NCI-H2196 treated with DMSO at 0.1 percent for 48 hours (cell line): Measurements from ENCODE around the gene KLF14.
"Not testable (repeated sequence)": the region's sequence is repeated elsewhere in the genome, so short reads cannot be mapped to it uniquely, and the experiment has no call there.

Experiments used
- DNase-seq: peaks from one replicate; lab custom pipeline; 2025; ENCODE audit not compliant: unreplicated experiment; lab: John Stamatoyannopoulos, UW

The KLF14 gene

DNA sequence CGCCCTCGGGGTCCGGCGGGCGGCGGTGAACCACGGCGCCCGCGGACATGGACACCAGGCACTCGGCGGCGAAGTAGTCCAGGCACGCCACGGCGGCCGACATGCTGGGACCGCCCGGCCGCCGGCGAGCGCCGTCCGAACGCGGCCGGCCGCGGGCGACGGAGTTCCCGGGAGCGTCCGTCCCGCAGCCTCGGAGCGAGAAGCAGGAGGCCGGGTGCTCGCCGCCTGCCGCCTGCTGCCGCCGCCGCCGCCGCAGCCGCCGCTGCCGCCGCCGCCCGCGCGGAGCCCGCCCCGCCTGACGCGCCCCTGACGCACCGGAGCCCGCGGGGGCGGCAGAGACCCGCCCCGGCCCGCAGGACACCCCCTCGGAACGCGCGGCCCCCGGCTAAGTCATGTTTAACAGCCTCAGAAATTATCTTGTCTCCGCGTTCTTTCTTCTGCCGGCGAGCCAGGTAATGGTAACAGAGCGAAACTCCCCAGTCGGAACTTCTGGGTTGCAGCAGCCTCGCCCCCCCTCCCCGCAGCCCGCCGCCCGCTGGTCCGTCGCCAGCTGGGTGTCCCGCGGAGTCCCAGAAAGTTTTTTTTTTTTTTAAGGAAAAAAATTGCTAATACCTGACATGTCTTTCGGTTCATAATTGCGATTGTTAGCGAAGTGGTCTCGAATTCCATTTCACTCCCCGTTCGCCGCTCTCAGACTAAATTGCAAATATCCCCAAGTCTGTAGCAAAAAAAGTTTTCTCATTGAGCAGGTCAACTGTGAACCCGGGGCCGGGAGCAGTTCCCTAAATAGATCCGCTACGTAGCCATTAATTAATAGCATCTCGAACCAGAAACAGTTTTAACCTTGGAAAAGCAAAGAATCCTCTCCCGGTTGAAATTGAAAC, at the start of gene KLF14:
Gene KLF14, minus strand, starts transcription at position 277 of the 884 bp plus-strand sequence. Its CDS starts 174 bp downstream, at position 103.
- no peak for DNase-seq

DNA sequence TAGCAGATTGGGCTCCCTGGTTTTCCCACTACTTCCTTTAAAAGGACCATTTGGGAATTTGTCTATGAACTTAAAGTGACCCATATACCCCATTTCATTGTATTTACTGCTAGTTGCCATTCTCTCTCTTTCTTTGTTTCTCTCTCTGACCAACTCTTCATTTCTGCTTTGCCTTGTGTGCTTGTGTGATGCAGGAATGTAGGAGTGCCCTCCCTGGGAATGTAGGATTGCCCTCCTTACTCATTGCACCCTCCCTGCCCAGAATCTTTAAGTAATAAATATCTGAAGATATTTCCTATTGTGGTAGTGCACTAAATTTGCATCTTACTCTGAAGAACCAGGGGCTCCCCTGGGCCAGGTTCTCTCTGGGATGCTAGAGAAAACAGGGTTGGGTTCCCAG, 47.3 kb upstream of the KLF14 start:
- DNase-seq, result no peak

DNA sequence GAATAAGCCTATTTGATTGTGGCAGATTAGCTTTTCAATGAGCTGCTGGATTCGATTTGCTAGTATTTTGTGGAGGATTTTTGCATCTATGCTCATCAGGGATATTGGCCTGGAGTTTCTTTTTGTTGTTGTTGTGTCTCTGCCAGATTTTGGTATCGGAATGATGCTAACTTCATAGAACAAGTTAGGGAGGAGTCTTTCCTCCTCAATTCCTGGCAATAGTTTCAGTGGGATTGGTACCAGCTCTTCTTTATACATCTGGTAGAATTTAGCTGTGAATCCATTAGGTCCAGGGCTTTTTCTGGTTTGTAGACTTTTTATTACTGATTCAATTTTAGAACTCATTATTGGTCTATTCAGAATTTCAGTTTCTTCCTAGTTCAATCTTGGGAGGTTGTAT, 43.4 kb upstream of the KLF14 start:
- DNase-seq, result no peak

DNA sequence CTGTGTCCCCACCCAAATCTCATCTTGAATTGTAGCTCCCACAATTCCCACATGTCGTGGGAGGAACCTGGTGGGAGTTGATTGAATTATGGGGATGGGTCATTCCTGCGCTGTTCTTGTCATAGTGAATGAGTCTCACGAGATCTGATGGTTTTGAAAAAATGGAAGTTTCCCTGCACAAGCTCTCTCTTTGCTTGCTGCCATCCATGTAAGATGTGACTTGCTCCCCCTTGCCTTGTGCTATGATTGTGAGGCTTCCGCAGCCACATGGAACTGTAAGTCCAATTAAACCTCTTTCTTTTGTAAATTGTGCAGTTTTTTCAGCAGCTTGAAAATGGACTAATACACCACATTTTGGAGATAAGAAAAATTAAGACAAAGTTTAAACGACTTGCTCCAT, 38.4 kb upstream of the KLF14 start:
- not testable (repeated sequence) for DNase-seq

DNA sequence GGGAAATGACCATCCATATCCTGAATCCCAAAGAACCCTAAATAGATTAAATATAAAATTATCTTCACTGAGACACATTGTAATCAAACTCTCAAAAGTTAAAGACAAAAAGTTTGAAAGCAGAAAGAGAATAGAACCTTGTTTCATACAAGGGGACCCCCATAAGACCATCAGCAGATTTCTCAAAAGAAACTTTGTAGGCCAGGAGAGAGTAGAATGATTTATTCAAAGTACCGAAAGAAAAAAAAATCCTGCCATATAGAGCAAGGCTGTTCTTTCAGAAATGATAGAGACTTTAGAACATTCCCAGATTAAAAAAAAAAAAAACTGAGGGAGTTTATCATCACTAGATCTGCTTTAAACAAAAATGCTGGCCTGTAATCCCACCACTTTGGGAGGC, 34.8 kb upstream of the KLF14 start:
- DNase-seq, result no peak

DNA sequence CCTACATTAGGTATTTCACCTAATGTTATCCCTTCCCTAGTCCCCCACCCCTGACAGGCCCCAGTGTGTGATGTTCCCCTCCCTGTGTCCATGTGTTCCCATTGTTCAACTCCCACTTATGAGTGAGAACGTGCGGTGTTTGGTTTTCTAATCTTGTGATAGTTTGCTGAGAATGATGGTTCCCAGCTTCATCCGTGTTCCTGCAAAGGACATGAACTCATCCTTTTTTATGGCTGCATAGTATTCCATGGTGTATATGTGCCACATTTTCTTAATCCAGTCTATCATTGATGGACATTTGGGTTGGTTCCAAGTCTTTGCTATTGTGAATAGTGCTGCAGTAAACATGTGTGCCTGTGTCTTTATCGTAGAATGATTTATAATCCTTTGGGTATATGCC, 30.6 kb upstream of the KLF14 start:
- not testable (repeated sequence) for DNase-seq

DNA sequence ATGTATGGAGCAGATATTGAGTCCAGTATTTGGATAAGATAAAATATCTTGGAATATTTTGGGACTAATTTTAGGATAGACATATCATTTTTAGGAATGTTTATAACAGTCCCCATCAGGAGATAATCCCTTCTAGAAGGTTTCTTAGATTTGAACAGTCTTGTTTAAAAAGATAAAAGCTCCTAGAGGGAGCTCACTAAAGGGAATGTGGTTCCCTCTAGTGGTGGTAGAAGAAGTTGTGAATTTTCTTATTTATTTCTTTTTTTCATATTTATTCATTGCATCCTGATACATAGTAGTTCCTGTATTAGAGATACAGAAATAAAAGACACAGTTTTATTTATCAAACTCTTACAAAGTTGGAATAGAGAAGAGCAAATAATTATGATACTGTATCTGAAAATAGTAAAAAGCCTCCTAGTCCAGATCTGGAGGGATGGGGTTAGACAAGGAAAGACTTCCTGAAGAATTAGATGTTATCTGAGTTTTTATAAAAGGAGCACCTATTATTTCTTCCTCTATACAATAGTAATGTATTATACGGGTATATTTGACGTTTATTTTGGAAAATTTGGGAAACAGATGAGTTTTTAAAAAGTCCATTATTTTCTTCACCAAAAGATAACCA, 24.5 kb upstream of the KLF14 start:
- peak; percentile 24 for DNase-seq

DNA sequence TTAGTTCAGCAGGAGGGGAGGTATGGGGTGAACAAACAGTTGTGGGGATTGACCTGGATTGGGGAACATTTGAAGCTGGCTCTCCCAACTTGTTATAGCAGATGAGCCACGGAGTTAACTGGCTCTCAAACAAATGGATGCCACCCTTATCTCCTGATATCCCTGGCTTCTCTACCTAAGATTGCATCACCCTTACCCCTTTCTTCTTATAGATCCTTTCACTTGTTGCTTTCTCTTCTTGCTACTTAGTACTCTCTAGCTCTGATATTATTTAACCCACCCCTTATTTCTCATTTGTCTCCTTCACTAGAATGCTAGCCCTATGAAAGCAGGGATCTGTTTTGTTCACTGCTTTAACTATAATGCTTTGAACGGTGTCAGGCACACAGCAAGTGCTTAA, 22.3 kb upstream of the KLF14 start:
- no peak for DNase-seq

DNA sequence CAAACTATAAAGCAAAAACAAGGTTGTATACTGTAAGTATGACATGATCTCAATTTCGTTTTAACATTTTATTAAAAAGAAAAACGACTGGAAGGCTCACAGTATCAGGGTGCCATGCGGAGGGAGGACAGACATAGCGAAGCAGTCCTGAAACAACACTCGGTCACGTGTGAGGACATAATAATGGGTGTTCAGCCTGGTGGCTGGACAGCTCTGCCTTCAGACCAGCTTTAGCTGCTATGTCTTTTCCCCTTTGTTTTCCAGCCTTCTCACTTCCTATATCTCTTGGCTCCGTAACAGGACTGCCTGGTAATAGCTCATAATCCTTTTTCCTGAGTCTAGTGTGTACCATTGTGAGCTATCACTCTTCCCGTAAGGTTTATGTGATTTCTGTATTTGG, 18.4 kb upstream of the KLF14 start:
- DNase-seq, result no peak

DNA sequence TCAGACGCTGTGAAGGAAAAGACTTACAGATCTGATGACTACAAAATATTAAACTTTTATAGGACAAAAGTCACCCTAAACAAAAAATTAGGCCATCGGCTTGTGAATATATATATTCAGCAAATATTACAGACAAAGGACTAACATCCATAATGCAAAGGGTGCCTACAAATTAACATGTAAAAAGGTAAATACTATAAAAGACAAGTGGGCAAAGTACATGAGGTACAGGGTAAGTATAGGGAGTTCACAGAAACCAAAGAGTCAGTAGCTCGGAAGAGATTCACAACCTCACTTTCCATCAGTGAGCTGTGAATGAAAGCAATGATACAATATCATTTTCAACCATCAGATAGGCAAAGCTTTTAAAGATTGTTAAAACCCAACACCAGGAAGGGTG, 16.7 kb upstream of the KLF14 start:
- DNase-seq, result no peak

DNA sequence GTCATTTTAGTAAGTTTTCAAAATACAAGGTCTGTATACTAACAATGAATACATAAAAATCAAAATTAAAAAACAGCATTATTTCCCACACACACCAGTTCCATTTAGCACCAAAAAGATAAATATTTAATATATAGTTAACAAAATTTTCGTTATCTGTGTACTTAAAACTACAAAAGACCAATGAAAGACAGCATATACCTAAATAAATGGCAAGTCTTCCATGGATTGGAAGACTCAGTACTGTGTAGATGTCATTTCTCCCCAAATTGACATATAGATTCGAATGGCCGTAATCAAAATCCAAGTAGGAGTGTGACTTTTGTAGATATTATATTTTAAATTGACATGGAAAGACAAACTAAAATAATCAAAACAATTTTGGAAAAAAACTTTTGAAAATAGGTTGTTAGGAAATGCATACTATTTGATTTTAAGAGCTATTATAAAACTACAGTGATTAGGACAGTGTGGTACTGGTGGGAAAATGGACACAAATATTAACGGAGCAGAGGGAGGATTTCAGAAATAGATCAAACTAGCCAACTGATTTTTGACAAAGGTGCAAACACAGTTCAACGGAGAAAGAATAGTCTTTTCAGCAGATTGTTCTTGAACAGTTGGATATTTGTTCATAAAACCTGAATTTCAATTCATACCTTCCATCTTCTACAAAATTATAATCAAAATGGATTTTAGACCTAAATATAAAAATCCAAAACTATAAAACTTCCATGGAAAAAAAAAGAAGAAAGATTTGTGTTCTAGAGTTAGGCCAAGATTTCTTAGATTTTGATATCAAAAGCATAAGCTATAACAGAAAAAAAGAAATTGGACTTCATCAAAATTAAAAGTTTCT, 14.8 kb upstream of the KLF14 start:
- DNase-seq, result no peak

DNA sequence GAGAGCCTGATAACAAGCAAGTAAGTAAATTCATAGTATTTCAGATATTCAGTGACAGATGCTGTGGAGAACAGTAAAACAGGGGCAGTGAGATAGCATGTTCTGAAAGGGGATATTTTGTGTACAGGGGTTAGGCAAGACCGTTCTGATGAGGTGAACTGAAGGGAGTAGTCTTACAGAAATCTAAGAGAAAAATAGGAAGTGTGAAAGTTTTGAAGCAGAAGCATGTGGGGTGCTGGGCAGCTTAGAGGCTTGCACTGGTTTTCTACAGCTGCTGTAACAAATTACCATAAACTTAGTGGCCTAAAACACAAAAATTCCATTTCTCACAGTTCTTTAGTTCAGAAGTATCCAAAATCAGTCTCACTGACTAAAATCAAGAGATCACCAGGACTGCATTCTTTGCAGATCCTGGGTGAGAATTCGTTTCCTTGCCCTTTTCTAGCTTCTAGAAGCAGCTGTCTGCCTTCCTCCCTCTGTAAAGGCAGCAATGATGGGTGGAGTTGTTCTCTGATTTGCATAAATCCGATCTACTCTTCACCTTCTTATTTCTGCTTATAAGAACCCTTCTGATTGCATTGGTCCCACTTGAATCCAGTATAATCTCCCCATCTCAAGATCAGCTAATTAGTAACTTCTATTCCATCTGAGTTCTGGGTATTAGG, 7.5 kb upstream of the KLF14 start:
- no peak for DNase-seq

DNA sequence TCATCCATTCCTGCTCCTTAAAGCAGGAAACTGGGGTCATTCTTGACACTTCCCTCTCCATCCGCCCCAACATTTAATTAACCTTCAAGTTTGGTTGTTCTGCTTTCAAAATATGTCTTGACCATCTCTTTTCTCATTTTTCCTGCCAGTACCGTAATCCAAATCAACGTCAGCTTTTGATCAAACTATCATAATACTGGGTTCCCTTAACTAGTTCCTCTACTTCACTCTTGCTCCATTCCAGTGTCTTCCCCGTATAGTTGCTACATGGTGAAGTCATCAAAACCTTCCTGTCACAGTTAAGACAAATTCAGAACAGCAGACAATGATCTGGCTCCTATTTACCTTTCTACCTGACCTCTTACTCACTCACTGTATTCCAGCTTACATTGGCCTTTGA, 6.6 kb upstream of the KLF14 start:
- no peak for DNase-seq

DNA sequence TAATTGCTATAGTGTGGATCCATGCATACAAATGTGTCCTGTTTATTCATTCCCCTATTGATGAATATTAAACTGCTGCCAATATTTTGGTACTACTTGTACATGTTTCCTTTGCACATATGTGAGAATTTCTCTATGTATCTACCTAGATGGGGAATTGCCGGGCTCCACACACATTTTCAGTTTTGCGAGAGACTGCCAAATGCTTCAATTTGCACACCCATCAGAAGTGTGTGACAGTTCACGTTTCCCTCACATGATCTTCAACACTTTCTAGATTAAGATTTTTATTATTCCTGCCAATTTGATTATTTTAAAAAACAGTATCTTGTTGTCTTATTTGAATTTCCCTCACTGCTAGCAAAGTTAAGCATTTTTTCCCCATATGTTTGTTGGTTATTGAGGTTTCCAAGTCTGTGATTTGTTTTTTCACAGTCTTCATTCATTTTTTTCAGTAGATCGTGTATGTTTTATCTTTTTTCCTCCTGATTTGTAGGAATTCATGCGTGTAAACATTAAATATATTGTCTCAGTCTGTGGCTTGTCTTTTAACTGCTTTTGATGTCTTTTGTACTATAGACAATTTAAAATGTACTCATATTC, 2.4 kb upstream of the KLF14 start:
- DNase-seq, result no peak

DNA sequence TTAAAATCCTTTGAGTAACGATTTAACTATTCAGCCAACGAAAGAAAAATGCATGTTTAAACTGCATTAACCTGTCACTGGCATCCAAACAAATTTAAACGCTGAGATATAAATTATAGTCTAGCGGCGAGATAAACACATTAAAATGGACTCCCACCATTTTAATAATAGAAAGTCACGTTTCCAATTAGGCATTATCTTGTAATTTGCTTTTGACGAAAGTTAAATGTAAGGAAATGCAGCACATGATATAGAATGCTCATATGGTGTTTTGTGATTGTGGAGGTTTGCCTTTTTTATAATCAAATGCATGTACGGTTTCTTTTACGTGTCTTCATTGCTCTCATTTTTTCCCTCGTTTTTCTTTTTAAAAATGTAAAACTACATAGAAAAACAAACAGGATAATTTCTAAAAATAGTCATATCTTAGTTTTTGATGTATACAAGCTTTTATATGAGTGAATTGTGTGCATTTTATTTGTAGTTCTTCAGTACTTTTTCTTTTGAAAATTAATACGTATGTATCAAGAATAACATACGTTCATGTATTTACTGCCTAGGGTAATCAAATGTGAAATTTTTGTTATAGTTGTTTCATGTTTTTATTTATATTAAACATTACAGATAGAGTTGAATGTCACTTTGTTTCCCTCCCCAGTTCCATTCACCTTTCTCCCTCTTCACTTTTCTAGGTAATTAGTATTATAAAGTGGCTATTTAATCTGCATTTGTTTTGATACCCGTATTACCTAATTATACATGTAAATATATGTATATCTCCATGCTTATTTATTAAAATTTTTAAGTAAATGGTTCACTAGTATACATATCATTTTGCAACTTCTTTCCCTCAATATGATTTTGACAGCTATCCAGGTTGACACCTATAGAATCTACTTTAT, 1.1 kb upstream of the KLF14 start:
- no peak for DNase-seq

DNA sequence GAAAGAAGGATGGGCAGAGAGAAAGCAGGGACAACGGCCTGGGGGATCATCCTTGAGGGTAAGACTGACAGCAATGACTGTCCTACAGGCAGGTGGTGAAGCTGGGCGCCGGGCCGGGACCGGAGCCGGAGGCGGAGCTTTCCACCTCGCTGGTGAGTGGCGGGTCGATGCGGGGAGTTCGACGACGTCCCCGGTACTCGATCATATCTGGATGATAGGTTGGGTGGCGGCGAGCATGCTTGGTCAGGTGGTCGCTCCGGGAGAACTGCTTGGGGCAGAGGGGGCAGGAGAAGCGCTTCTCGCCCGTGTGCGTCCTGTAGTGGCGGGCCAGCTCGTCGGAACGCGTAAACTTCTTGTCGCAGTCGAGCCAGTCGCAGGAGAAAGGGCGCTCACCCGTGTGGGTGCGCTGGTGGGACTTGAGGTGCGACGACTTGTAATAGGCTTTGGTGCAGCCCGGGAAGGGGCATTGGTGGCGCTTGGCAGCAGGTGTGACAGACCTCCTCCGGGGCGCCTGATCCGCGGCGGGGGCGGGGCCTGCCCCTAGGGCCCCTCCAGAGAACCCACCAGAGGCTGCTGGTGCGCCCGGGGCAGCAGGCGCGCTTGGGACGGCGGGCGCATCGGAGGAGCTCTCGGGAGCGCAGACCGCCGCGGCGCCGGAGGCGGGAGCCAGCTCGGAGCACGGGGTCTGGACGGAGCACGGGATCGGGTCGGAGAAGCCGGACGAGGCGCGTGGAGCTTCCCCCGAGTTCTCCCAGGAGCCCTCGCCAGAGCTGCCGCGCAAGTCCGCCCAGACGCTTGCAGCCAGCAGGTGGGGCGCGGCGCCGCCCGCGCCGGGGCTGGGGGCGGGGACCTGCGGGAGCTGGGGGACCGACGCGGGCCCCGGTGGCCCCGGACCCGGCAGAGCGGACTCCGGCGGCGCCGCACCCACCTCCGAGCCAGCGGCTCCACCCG, 752 bp downstream of the KLF14 start:
- DNase-seq, result no peak

DNA sequence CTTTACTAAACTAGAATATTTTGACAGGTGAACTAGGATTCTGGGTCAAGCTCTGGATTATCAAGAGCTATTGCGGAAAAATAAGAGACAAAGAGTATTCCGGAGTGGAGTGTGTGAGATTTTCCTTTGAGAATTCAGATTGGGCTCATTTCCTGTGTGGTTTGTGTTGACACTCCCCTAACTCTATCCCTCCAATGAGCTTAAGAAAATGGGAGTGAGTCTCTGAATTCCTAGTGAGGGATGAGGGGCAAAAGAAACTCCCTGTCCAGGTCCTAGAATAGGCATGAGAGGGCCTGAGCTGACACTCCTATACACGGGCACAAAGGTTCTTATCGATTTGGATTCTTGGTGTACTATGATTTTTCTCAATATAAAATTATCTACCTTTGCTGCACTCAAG, 10.2 kb downstream of the KLF14 start:
- no peak for DNase-seq

DNA sequence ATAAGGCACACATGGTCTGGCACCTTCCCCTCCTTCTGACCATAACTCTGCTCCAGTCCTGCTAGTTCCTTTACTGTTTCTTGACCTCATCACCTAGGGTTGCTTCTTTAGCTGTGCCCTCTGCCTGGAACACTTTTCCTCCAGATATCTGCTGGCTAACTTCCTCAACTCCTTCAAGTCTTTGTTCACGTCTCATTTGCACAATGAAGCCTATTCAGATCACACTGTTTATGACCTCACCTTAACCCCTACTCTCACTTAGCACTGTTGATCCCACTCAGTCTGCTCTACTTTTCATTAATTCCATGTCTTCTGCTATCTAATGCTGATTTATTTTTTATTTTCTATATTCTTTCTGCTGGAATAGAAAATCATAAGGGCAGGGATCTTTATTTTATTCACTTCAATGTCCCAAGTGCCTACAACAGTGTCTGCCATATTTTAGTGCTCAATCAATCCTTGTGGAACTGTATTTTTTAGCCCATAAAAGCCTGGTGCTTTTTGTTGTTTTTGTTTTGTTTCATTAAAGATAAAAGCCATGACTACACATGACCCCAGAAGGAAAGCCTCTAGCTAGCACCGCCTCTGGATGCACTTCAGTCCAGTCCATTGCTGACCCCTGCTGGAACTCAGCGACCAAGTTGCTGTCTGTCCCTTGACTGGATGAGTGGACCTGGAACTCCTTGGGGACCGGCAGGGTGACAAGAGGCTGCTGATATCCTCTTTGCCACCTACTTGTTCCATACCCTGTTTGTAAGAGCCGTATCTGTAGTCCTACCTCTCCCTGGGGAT, 12.3 kb downstream of the KLF14 start:
- DNase-seq, result no peak
